Measurements from ENCODE around the gene RNF10.

RNF10 gene

GRCh38 chr12:120536064-120536791 lies 2.1 kb downstream of the RNF10 start:
- no peak for TF ChIP-seq CTCF (IDR thresholded peaks at IDR 0.05; ENCODE audit: control extremely low read depth, extremely low read depth, low read depth, missing control alignments)
- ChIA-PET CTCF (interaction anchor here (1.2 to 2.1 kb wide), 3 partner anchors 13 to 47 kb away, joined by 3 to 7 read pairs (median 3); no protein-coding TSS in a partner anchor), POLR2A (interaction anchor here (0.7 to 2.4 kb wide), 2 partner anchors 27 to 40 kb away, joined by 3 to 9 read pairs; partner anchors contain the start of gene DYNLL1)
- DNase-seq (ENCODE audit: extremely low spot score) = no peak

GRCh38 chr12:120537856-120538220 lies 3.7 kb downstream of the RNF10 start:
- CTCF ChIA-PET = interaction anchor here (0.8 to 2.4 kb wide), 6 partner anchors 12 to 85 kb away, joined by 3 to 7 read pairs (median 5); partner anchors contain the start of gene POP5
- TF ChIP-seq CTCF (IDR thresholded peaks at IDR 0.05; ENCODE audit: control extremely low read depth, extremely low read depth, low read depth, missing control alignments) = no peak
- no peak for DNase-seq (ENCODE audit: extremely low spot score)
- POLR2A ChIA-PET = interaction anchor here (0.6 to 2.4 kb wide), 3 partner anchors 17 to 307 kb away, joined by 3 to 9 read pairs (median 6); partner anchors contain the start of gene DYNLL1

GRCh38 chr12:120538281-120539156 lies 4.4 kb downstream of the RNF10 start:
- ChIA-PET CTCF (interaction anchor here (0.8 to 2.4 kb wide), 6 partner anchors 12 to 110 kb away, joined by 3 to 6 read pairs (median 4); partner anchors contain the start of gene POP5), POLR2A (interaction anchor here (0.6 kb wide), 1 partner anchor 17 kb away, joined by 3 read pairs; no protein-coding TSS in a partner anchor)

GRCh38 chr12:120539303-120539702 lies 5.1 kb downstream of the RNF10 start:
- TF ChIP-seq CTCF (IDR thresholded peaks at IDR 0.05; ENCODE audit: control extremely low read depth, extremely low read depth, low read depth, missing control alignments) = no peak
- ChIA-PET CTCF (interaction anchor here (1.5 to 2.4 kb wide), 3 partner anchors 11 to 109 kb away, joined by 3 to 6 read pairs (median 6); no protein-coding TSS in a partner anchor), POLR2A (no interaction called here)
- no peak for DNase-seq (ENCODE audit: extremely low spot score)

More at GRCh38 chr12:120538281-120539156, 4.4 kb downstream of the RNF10 start:
- no peak for TF ChIP-seq CTCF (IDR thresholded peaks at IDR 0.05; ENCODE audit: control extremely low read depth, extremely low read depth, low read depth, missing control alignments)
- DNase-seq (ENCODE audit: extremely low spot score) = no peak

GRCh38 chr12:120540445-120540844 lies 6.3 kb downstream of the RNF10 start:
- DNase-seq (ENCODE audit: extremely low spot score) = no peak
- CTCF ChIA-PET = no interaction called here
- no peak for TF ChIP-seq CTCF (IDR thresholded peaks at IDR 0.05; ENCODE audit: control extremely low read depth, extremely low read depth, low read depth, missing control alignments)
- POLR2A ChIA-PET = no interaction called here

- ChIA-PET POLR2A (interaction anchor here (0.6 kb wide), 1 partner anchor 1417 kb away, joined by 3 read pairs; no protein-coding TSS in a partner anchor), CTCF (no interaction called here)
- DNase-seq (ENCODE audit: extremely low spot score) = no peak
- no peak for TF ChIP-seq CTCF (IDR thresholded peaks at IDR 0.05; ENCODE audit: control extremely low read depth, extremely low read depth, low read depth, missing control alignments)
These were observed 8.0 kb downstream of the RNF10 start for GRCh38 chr12:120542166-120542565.

Data from GM10248 (cell line).